Aorta (tissue), 5 donors: Measurements from ENCODE around the gene FRMD5. TPM values are rescaled to one million over a fixed set of nuclear protein-coding genes. Genes with fewer than 3 reads are reported as not detected.

Experiments used
- ATAC-seq: fragments of 200-7000 bp; cut with Tn5 transposase; one replicate; pipeline ENCODE4 v1.9.1; 2022; ENCODE audit warnings: moderate library complexity; ENCODE audit not compliant: low FRiP score
- DNase-seq, 2 donors: peaks; one replicate each; pipeline ENCODE4 v3.0.0-alpha.2; 2020
- H3K27ac ChIP-seq, 2 donors: one replicate each; pipeline ENCODE4 v1.5.1; 2013; ENCODE audit warnings: low read length in 2 of 2, mild to moderate bottlenecking in 2 of 2, moderate library complexity in 2 of 2, control low read depth in 1 of 2, inconsistent platforms in 1 of 2, low read depth in 1 of 2
- H3K27me3 ChIP-seq, 2 donors: one replicate each; pipeline ENCODE4 v1.6.1; 2013; ENCODE audit warnings: control low read depth in 1 of 2, low read length in 1 of 2, mild to moderate bottlenecking in 1 of 2, moderate library complexity in 1 of 2; ENCODE audit not compliant: insufficient read depth in 2 of 2, control insufficient read depth in 1 of 2
- H3K36me3 ChIP-seq, 2 donors: one replicate each; pipeline ENCODE4 v1.6.1; 2013; ENCODE audit warnings: control low read depth in 1 of 2, low read length in 1 of 2, mild to moderate bottlenecking in 1 of 2; ENCODE audit not compliant: insufficient read depth in 2 of 2, control insufficient read depth in 1 of 2
- H3K4me1 ChIP-seq, 2 donors: one replicate each; pipeline ENCODE4 v1.6.1; 2013; ENCODE audit warnings: low read length in 2 of 2, control low read depth in 1 of 2, mild to moderate bottlenecking in 1 of 2, moderate library complexity in 1 of 2; ENCODE audit not compliant: insufficient read depth in 2 of 2, control insufficient read depth in 1 of 2
- H3K4me3 ChIP-seq, 2 donors: one replicate each; pipeline ENCODE4 v1.5.1; 2013; ENCODE audit warnings: low read length in 2 of 2, control low read depth in 1 of 2, mild to moderate bottlenecking in 1 of 2
- H3K9me3 ChIP-seq: one replicate; pipeline ENCODE4 v1.6.1; 2013; ENCODE audit warnings: mild to moderate bottlenecking, low read length; ENCODE audit not compliant: control insufficient read depth
- WGBS, 2 donors: extraction: QIAGEN DNeasy Blood & Tissue Kit; methylation state at CpG; one replicate each; pipeline ENCODE4 v1.1.7; 2013; 5-methylcytosine and 5-hydroxymethylcytosine counted together
- intact Hi-C, 2 donors: fragments of 100-400 bp; cut with DNase I; formaldehyde crosslinking; loops; one replicate each; pipeline versions ENCODE4 v1.14.2 to v1.15.0; 2022
- polyA plus RNA-seq, 2 donors: library from polyadenylated mRNA; stranded (reverse); fragments of 200-250 nt; gene quantifications; one replicate each; pipeline ENCODE4 v1.2.3, GENCODE V29; 2013
- total RNA-seq, 2 donors: library from RNA; stranded (reverse); fragmentation: NEBNext Ultra II Directional; extraction: Animal tissue kit (Norgen Biotek cat#: 25700); gene quantifications; one replicate each; pipeline ENCODE4 v1.2.1, GENCODE V29; 2021
- donor health status: healthy with polysubstance abuse.
- donor health status: Bipolar disorder and iron deficiency.
- donor health status: DM: no; HTN: no; CAD: no.
- donor health status: DM: no; HTN: no; CAD: no.
- donor health status: DM: yes; HTN: yes; CAD: no.

FRMD5 gene
- total and polyA plus RNA-seq, 4 donors: 0.18 to 0.88 (median 0.58) TPM

GRCh38 chr15:44216958-44217357 is 21.9 kb upstream of the FRMD5 start:
- H3K9me3 ChIP-seq: no peaks in the 10 kb centered on the region
- no peaks in the 10 kb centered on the region for H3K27me3 ChIP-seq
- no peak overlapping the region for H3K27ac ChIP-seq
- WGBS, 2 donors: 43 to 50% methylated on average over 1 of the region's 1 CpG
- no peaks in the 10 kb centered on the region for H3K36me3 ChIP-seq
- no peak overlapping the region for H3K4me3 ChIP-seq
- DNase-seq: no peak
- intact Hi-C loops: loop anchor here in 1 of 2 donors (10.0 kb wide), 1 partner anchor 312 kb away; no protein-coding TSS in a partner anchor
- ATAC-seq: no peak
- no peaks in the 10 kb centered on the region for H3K4me1 ChIP-seq

- ATAC-seq (no peak), DNase-seq (no peak)
- intact Hi-C loops: loop anchor here in 1 of 2 donors (10.0 kb wide), 1 partner anchor 311 kb away; no protein-coding TSS in a partner anchor
- Histone ChIP-seq H3K36me3 (no peaks in the 10 kb centered on the region), H3K9me3 (no peaks in the 10 kb centered on the region), H3K4me1 (no peaks in the 10 kb centered on the region), H3K27me3 (no peaks in the 10 kb centered on the region), H3K27ac (no peak overlapping the region), H3K4me3 (no peak overlapping the region)
- WGBS, 2 donors: 3% methylated on average over 3 of the region's 3 CpGs
Measured at GRCh38 chr15:44215594-44215993, 20.5 kb upstream of the FRMD5 start.

GRCh38 chr15:44208956-44209355 is 13.9 kb upstream of the FRMD5 start:
- ATAC-seq: no peak
- H3K27me3 ChIP-seq: no peaks in the 10 kb centered on the region
- 93% methylated on average over 2 of the region's 2 CpGs for WGBS, 2 donors
- intact Hi-C loops: no loop called here
- no peak overlapping the region for H3K4me3 ChIP-seq
- H3K9me3 ChIP-seq: no peaks in the 10 kb centered on the region
- H3K36me3 ChIP-seq: no peaks in the 10 kb centered on the region
- H3K4me1 ChIP-seq: no peaks in the 10 kb centered on the region
- no peak overlapping the region for H3K27ac ChIP-seq
- no peak for DNase-seq

GRCh38 chr15:44207643-44208042 is 12.6 kb upstream of the FRMD5 start:
- Histone ChIP-seq H3K27me3 (no peaks in the 10 kb centered on the region), H3K36me3 (no peaks in the 10 kb centered on the region), H3K27ac (no peak overlapping the region), H3K9me3 (no peaks in the 10 kb centered on the region), H3K4me3 (no peak overlapping the region), H3K4me1 (no peaks in the 10 kb centered on the region)
- WGBS, 2 donors: 18 to 31% methylated on average over 2 of the region's 2 CpGs
- ATAC-seq: no peak
- DNase-seq: no peak
- intact Hi-C loops: no loop called here

GRCh38 chr15:44199393-44199792 is 4.3 kb upstream of the FRMD5 start:
- no peaks in the 10 kb centered on the region for H3K4me1 ChIP-seq
- no peak overlapping the region for H3K27ac ChIP-seq
- intact Hi-C loops: no loop called here
- DNase-seq: no peak
- no peaks in the 10 kb centered on the region for H3K27me3 ChIP-seq
- no peaks in the 10 kb centered on the region for H3K36me3 ChIP-seq
- no peak overlapping the region for H3K4me3 ChIP-seq
- WGBS, 2 donors: 81 to 83% methylated on average over 3 of the region's 3 CpGs
- ATAC-seq: no peak
- no peaks in the 10 kb centered on the region for H3K9me3 ChIP-seq

- peak; percentile 63 for ATAC-seq
- Histone ChIP-seq H3K4me3 (peak overlapping the region; percentile 14 to 42), H3K27ac (no peak overlapping the region), H3K4me1 (no peaks in the 10 kb centered on the region), H3K27me3 (no peaks in the 10 kb centered on the region), H3K9me3 (no peaks in the 10 kb centered on the region), H3K36me3 (no peaks in the 10 kb centered on the region)
- intact Hi-C loops: no loop called here
- DNase-seq: peak; percentile 58 to 75
- 1% methylated on average over 42 to 74 of the region's 74 CpGs for WGBS, 2 donors
Measured at GRCh38 chr15:44194323-44195150, 534 bp downstream of the FRMD5 start.

GRCh38 chr15:44193651-44194322 is 1.3 kb downstream of the FRMD5 start:
- no peak for ATAC-seq
- Histone ChIP-seq H3K27ac (no peak overlapping the region), H3K36me3 (no peaks in the 10 kb centered on the region), H3K4me3 (peak overlapping the region; percentile 14 to 42), H3K9me3 (no peaks in the 10 kb centered on the region), H3K4me1 (no peaks in the 10 kb centered on the region), H3K27me3 (no peaks in the 10 kb centered on the region)
- intact Hi-C loops: no loop called here
- WGBS, 2 donors: 4 to 5% methylated on average over 20 of the region's 20 CpGs
- no peak for DNase-seq

- no peak overlapping the region for H3K27ac ChIP-seq
Measured at GRCh38 chr15:44188795-44189194, 6.3 kb downstream of the FRMD5 start.

GRCh38 chr15:44186705-44187104 is 8.4 kb downstream of the FRMD5 start:
- DNase-seq (no peak), ATAC-seq (no peak)
- intact Hi-C loops: no loop called here
- Histone ChIP-seq H3K4me3 (no peak overlapping the region), H3K4me1 (no peaks in the 10 kb centered on the region), H3K27ac (no peak overlapping the region), H3K36me3 (no peaks in the 10 kb centered on the region), H3K27me3 (no peaks in the 10 kb centered on the region), H3K9me3 (no peaks in the 10 kb centered on the region)
- WGBS, 2 donors: 54 to 72% methylated on average over 6 of the region's 6 CpGs

More at GRCh38 chr15:44188795-44189194, 6.3 kb downstream of the FRMD5 start:
- H3K36me3 ChIP-seq: no peaks in the 10 kb centered on the region
- intact Hi-C loops: no loop called here
- no peak for ATAC-seq
- no peak overlapping the region for H3K4me3 ChIP-seq
- DNase-seq: no peak
- no peaks in the 10 kb centered on the region for H3K9me3 ChIP-seq
- no peaks in the 10 kb centered on the region for H3K4me1 ChIP-seq
- WGBS, 2 donors: 88 to 89% methylated on average over 4 of the region's 4 CpGs
- no peaks in the 10 kb centered on the region for H3K27me3 ChIP-seq
